Measurements from ENCODE around the gene TMC8.

- TF ChIP-seq CTCF (conservative IDR thresholded peaks at IDR 0.05; ENCODE audit: low read length), result no peak
- TF ChIP-seq EZH2phosphoT487 (IDR thresholded peaks at IDR 0.05; ENCODE audit: borderline replicate concordance), result no peak
Observed at GRCh38 chr17:78120971-78121800, 9.4 kb upstream of the TMC8 start.

Measured in Loucy (cell line).